Activated CD4-positive, alpha-beta T cell treated with anti-CD3 and anti-CD28 coated beads, Interleukin-2, amount 10 ng/mL, durations not matched to agents 7 days and 5 days (primary cell): ENCODE results near the gene HYAL4. TPM values are rescaled to one million over a fixed set of nuclear protein-coding genes. Genes with fewer than 3 reads are reported as not detected.
A peak's percentile ranks its signal among the peaks of the same experiment; 100 is the strongest.
"Not testable (repeated sequence)": the region's sequence is repeated elsewhere in the genome, so short reads cannot be mapped to it uniquely, and the experiment has no call there.

Experiments used
- CTCF ChIA-PET: fragments of 350-600 bp; sonication (Branson Sonifier 250); formaldehyde crosslinking; loops from one replicate; lab custom pipeline; 2021; ENCODE audit warnings: antibody characterized with exemption; lab: Charles Lee
- POLR2A ChIA-PET: fragments of 350-600 bp; sonication (Branson Sonifier 250); formaldehyde crosslinking; loops from one replicate; lab custom pipeline; 2021; ENCODE audit warnings: antibody characterized with exemption; lab: Charles Lee
- DNase-seq: peaks from one replicate; pipeline ENCODE4 v3.0.0-alpha.2; 2020
- H3K27ac Mint-ChIP-seq: one replicate; pipeline ENCODE4 v1.8.0; 2021; ENCODE audit warnings: mild to moderate bottlenecking, moderate library complexity, mixed read lengths
- H3K27me3 Mint-ChIP-seq: one replicate; pipeline ENCODE4 v1.8.0; 2021; ENCODE audit warnings: mixed read lengths
- H3K36me3 Mint-ChIP-seq: one replicate; pipeline ENCODE4 v1.8.0; 2021; ENCODE audit warnings: low read depth, mixed read lengths
- H3K4me1 Mint-ChIP-seq: one replicate; pipeline ENCODE4 v1.8.0; 2021; ENCODE audit warnings: mixed read lengths
- H3K4me3 Mint-ChIP-seq: one replicate; pipeline ENCODE4 v1.8.0; 2021; ENCODE audit warnings: mild to moderate bottlenecking, moderate library complexity, mixed read lengths
- H3K9me3 Mint-ChIP-seq: one replicate; pipeline ENCODE4 v1.8.0; 2021; ENCODE audit warnings: mixed read lengths
- total RNA-seq, 2 experiments: library from RNA; stranded (reverse); gene quantifications; one replicate each; pipeline ENCODE4 v1.2.3, GENCODE V29; 2021

The HYAL4 gene
- total RNA-seq, 2 experiments from 2014 or later = 0.10 to 0.54 TPM

GRCh38 chr7:123856428-123856827 lies 11.5 kb downstream of the HYAL4 start:
- H3K4me1 Mint-ChIP-seq, H3K9me3 Mint-ChIP-seq, CTCF ChIA-PET, H3K4me3 Mint-ChIP-seq, POLR2A ChIA-PET, H3K36me3 Mint-ChIP-seq, H3K27ac Mint-ChIP-seq, H3K27me3 Mint-ChIP-seq, DNase-seq: not testable (repeated sequence)

- CTCF ChIA-PET = no interaction called here
- no peak overlapping the region for H3K4me3 Mint-ChIP-seq
- peaks cover 2% of the 10 kb centered on the region for H3K27me3 Mint-ChIP-seq
- no peak for DNase-seq
- no peaks in the 10 kb centered on the region for H3K36me3 Mint-ChIP-seq
- H3K27ac Mint-ChIP-seq = no peak overlapping the region
- POLR2A ChIA-PET = no interaction called here
- H3K9me3 Mint-ChIP-seq = no peaks in the 10 kb centered on the region
- no peaks in the 10 kb centered on the region for H3K4me1 Mint-ChIP-seq
Measured at GRCh38 chr7:123860848-123861247, 15.9 kb downstream of the HYAL4 start.

GRCh38 chr7:123862775-123863174 lies 17.8 kb downstream of the HYAL4 start:
- H3K27ac Mint-ChIP-seq = no peak overlapping the region
- H3K36me3 Mint-ChIP-seq = no peaks in the 10 kb centered on the region
- CTCF ChIA-PET = no interaction called here
- no peaks in the 10 kb centered on the region for H3K4me1 Mint-ChIP-seq
- no peaks in the 10 kb centered on the region for H3K9me3 Mint-ChIP-seq
- no peak overlapping the region for H3K4me3 Mint-ChIP-seq
- no peak for DNase-seq
- H3K27me3 Mint-ChIP-seq = no peaks in the 10 kb centered on the region
- POLR2A ChIA-PET = no interaction called here

DNA sequence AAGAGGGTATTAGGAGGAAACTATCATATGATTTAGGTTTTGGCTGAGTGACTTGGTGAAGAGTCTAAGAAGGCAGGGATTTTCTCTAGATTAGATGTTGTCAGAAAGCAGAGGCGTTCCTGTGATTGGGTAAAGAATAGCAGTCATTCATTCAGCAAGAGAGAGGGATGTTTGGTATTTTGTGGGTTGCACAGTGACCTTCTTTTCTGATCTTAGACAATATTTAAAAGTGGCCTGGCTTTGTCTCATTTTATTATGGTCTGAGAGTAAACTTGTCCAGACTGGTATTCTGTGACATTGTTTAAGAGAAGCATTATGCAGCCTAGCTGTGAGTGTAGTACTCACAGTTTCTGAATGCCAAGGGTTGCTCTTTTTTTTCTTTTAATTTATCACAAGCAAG lies 18.5 kb downstream of the HYAL4 start:
- Mint-ChIP-seq H3K27me3 (no peaks in the 10 kb centered on the region), H3K4me1 (no peaks in the 10 kb centered on the region), H3K9me3 (no peaks in the 10 kb centered on the region), H3K4me3 (no peak overlapping the region), H3K36me3 (no peaks in the 10 kb centered on the region), H3K27ac (no peak overlapping the region)
- ChIA-PET CTCF (no interaction called here), POLR2A (no interaction called here)
- no peak for DNase-seq

DNA sequence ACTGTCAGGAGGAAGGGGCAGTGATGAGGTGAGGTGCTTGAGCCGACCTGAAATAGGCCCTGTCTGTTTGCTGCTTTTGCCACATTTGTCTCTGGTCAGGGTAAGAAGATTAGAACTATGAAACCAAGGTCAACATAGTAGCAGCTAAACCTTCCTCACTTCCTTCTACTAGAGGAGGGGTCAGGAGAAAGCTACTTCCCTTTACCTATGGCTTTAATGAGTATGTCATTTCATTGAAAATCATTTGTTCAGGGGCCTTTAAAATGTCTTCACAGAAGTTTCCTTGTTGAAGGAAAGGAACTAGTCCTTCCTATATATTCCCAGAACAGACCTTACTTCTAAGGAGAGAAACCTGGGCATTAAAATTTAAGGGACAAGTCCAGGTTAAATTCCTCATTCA lies 19.0 kb downstream of the HYAL4 start:
- ChIA-PET POLR2A (no interaction called here), CTCF (no interaction called here)
- DNase-seq = no peak
- no peaks in the 10 kb centered on the region for H3K4me1 Mint-ChIP-seq
- H3K9me3 Mint-ChIP-seq = no peaks in the 10 kb centered on the region
- no peak overlapping the region for H3K27ac Mint-ChIP-seq
- H3K27me3 Mint-ChIP-seq = no peaks in the 10 kb centered on the region
- H3K4me3 Mint-ChIP-seq = no peak overlapping the region
- H3K36me3 Mint-ChIP-seq = no peaks in the 10 kb centered on the region

GRCh38 chr7:123864436-123864835 lies 19.5 kb downstream of the HYAL4 start:
- no peak overlapping the region for H3K4me3 Mint-ChIP-seq
- H3K4me1 Mint-ChIP-seq = no peaks in the 10 kb centered on the region
- no peak for DNase-seq
- H3K9me3 Mint-ChIP-seq = no peaks in the 10 kb centered on the region
- POLR2A ChIA-PET = no interaction called here
- no peaks in the 10 kb centered on the region for H3K36me3 Mint-ChIP-seq
- CTCF ChIA-PET = interaction anchor here (0.6 to 1.0 kb wide), 2 partner anchors 13 to 190 kb away, joined by 3 read pairs; no protein-coding TSS in a partner anchor
- no peak overlapping the region for H3K27ac Mint-ChIP-seq
- peaks cover 2% of the 10 kb centered on the region for H3K27me3 Mint-ChIP-seq

DNA sequence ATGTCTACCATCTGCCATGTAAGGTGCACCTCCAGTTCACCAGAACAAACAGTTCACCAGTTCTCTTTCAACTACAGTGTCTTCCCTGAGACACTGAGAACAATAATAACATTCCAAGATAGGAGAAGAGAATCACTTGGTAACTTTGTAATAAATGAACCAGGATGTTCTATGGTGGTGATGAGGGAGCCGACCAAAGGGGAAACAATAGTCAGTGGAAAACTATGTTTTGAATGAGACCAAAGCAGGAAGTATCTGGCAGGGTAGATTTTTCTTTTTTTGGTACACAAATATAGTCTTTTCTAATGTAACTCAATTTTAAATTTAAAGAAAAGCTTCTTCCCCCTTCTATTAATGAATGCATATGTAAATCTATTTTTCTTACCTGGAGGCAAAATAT lies 20.0 kb downstream of the HYAL4 start:
- no peak for DNase-seq
- Mint-ChIP-seq H3K27ac (no peak overlapping the region), H3K27me3 (peaks cover 3% of the 10 kb centered on the region), H3K36me3 (no peaks in the 10 kb centered on the region), H3K9me3 (no peaks in the 10 kb centered on the region), H3K4me3 (no peak overlapping the region), H3K4me1 (no peaks in the 10 kb centered on the region)
- ChIA-PET CTCF (interaction anchor here (0.6 to 1.0 kb wide), 2 partner anchors 13 to 191 kb away, joined by 3 read pairs; no protein-coding TSS in a partner anchor), POLR2A (no interaction called here)

- Mint-ChIP-seq H3K4me3 (no peak overlapping the region), H3K27ac (no peak overlapping the region), H3K9me3 (no peaks in the 10 kb centered on the region), H3K4me1 (no peaks in the 10 kb centered on the region), H3K27me3 (peaks cover 3% of the 10 kb centered on the region), H3K36me3 (no peaks in the 10 kb centered on the region)
- CTCF ChIA-PET = interaction anchor here (0.6 to 1.0 kb wide), 2 partner anchors 12 to 115 kb away, joined by 3 to 4 read pairs; no protein-coding TSS in a partner anchor
- peak; percentile 61 for DNase-seq
- POLR2A ChIA-PET = no interaction called here
Measured at GRCh38 chr7:123865517-123866117, 20.6 kb downstream of the HYAL4 start.

DNA sequence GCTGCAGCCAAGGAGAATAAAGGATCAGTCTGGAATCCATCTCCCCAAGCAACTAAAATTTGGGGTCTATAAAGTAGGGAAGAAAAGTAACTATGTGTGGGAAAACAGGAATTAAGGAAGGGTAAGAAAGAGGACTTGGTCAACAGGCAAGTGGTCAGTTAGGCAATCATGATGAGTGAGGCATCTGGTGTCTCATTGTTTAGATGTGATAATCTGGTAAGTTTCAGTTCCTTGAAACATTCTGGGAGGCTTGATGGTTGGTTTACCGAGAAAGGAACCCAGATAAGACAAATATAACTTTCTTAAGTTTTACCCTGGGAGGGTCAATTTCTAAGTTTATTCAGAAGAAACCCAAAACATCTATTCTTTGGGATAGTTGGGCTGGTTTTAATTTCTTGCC lies 22.3 kb downstream of the HYAL4 start:
- peaks cover 3% of the 10 kb centered on the region for H3K27me3 Mint-ChIP-seq
- no peak overlapping the region for H3K27ac Mint-ChIP-seq
- H3K36me3 Mint-ChIP-seq = no peaks in the 10 kb centered on the region
- ChIA-PET CTCF (no interaction called here), POLR2A (no interaction called here)
- H3K4me1 Mint-ChIP-seq = no peaks in the 10 kb centered on the region
- no peak overlapping the region for H3K4me3 Mint-ChIP-seq
- H3K9me3 Mint-ChIP-seq = no peaks in the 10 kb centered on the region
- no peak for DNase-seq

- DNase-seq = peak; percentile 40
- ChIA-PET CTCF (interaction anchor here (1.1 kb wide), 1 partner anchor 248 kb away, joined by 6 read pairs; no protein-coding TSS in a partner anchor), POLR2A (no interaction called here)
- H3K4me1 Mint-ChIP-seq = no peaks in the 10 kb centered on the region
- no peak overlapping the region for H3K4me3 Mint-ChIP-seq
- no peaks in the 10 kb centered on the region for H3K36me3 Mint-ChIP-seq
- peaks cover 3% of the 10 kb centered on the region for H3K27me3 Mint-ChIP-seq
- no peaks in the 10 kb centered on the region for H3K9me3 Mint-ChIP-seq
- no peak overlapping the region for H3K27ac Mint-ChIP-seq
Measured at GRCh38 chr7:123871998-123872867, 27.3 kb downstream of the HYAL4 start.

DNA sequence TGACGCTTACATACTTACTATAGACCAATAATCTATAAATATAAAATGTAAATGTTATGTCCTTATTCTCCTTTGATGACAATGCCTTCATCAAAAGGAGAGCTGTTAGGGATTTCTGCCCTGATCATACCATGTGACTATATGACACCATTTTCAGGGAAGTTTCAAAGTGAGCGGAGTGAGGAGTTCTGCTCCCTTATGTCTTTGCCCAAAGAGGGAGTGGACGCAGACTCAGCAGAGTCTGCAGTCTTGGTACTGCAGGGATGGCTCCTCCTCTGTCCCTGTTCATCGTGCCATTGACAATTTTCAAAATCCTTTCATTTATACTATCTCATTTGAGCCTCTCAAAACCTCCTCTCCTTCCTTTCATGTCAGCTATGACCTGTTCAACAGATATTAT lies 27.9 kb downstream of the HYAL4 start:
- no peak for DNase-seq
- Mint-ChIP-seq H3K4me1 (no peaks in the 10 kb centered on the region), H3K9me3 (no peaks in the 10 kb centered on the region), H3K4me3 (no peak overlapping the region), H3K27ac (no peak overlapping the region), H3K36me3 (no peaks in the 10 kb centered on the region), H3K27me3 (peaks cover 3% of the 10 kb centered on the region)
- ChIA-PET POLR2A (no interaction called here), CTCF (interaction anchor here (1.1 kb wide), 1 partner anchor 249 kb away, joined by 6 read pairs; no protein-coding TSS in a partner anchor)

DNA sequence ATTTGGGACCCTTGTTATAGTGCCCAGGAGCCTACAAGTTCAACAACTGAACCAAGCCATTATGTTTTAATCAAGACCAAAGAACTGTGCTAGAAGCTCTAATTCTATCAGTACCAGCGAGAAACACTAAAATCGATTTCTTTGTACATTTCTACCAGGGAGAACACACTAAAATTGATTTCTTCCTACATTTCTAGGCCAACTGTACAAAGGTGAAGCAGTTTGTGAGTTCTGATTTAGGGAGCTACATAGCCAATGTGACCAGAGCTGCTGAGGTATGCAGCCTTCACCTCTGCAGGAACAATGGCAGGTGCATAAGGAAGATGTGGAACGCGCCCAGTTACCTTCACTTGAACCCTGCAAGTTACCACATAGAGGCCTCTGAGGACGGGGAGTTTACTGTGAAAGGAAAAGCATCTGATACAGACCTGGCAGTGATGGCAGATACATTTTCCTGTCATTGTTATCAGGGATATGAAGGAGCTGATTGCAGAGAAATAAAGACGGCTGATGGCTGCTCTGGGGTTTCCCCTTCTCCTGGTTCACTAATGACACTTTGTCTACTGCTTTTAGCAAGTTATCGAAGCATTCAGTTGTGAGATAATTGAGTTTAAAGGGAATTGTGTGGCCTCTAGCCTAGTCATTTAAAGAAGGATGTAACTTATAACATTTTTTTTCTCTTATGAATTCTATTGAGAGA lies 31.7 kb downstream of the HYAL4 start:
- ChIA-PET CTCF (interaction anchor here (1.2 kb wide), 1 partner anchor 12 kb away, joined by 3 read pairs; no protein-coding TSS in a partner anchor), POLR2A (no interaction called here)
- DNase-seq = no peak
- H3K4me3 Mint-ChIP-seq = no peak overlapping the region
- H3K27ac Mint-ChIP-seq = no peak overlapping the region
- no peaks in the 10 kb centered on the region for H3K9me3 Mint-ChIP-seq
- no peaks in the 10 kb centered on the region for H3K36me3 Mint-ChIP-seq
- no peaks in the 10 kb centered on the region for H3K27me3 Mint-ChIP-seq
- no peaks in the 10 kb centered on the region for H3K4me1 Mint-ChIP-seq

- DNase-seq = no peak
- Mint-ChIP-seq H3K4me3 (no peak overlapping the region), H3K4me1 (no peaks in the 10 kb centered on the region), H3K27me3 (peaks cover under 1% of the 10 kb centered on the region), H3K36me3 (no peaks in the 10 kb centered on the region), H3K9me3 (no peaks in the 10 kb centered on the region), H3K27ac (no peak overlapping the region)
- POLR2A ChIA-PET = no interaction called here
- CTCF ChIA-PET = no interaction called here
Measured at GRCh38 chr7:123879628-123880027, 34.7 kb downstream of the HYAL4 start.
